ENCODE data around the gene IGIP.

The IGIP gene

GRCh38 chr5:140142246-140142645 is 16.5 kb downstream of the IGIP start:
- H3K27ac ChIP-seq = no peak overlapping the region
- TF ChIP-seq, protein P1, sequence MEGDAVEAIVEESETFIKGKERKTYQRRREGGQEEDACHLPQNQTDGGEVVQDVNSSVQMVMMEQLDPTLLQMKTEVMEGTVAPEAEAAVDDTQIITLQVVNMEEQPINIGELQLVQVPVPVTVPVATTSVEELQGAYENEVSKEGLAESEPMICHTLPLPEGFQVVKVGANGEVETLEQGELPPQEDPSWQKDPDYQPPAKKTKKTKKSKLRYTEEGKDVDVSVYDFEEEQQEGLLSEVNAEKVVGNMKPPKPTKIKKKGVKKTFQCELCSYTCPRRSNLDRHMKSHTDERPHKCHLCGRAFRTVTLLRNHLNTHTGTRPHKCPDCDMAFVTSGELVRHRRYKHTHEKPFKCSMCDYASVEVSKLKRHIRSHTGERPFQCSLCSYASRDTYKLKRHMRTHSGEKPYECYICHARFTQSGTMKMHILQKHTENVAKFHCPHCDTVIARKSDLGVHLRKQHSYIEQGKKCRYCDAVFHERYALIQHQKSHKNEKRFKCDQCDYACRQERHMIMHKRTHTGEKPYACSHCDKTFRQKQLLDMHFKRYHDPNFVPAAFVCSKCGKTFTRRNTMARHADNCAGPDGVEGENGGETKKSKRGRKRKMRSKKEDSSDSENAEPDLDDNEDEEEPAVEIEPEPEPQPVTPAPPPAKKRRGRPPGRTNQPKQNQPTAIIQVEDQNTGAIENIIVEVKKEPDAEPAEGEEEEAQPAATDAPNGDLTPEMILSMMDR (conservative IDR thresholded peaks at IDR 0.05) = no peak

GRCh38 chr5:140142856-140143255 is 17.1 kb downstream of the IGIP start:
- TF ChIP-seq, protein P1 (conservative IDR thresholded peaks at IDR 0.05) = no peak
- H3K27ac ChIP-seq = no peak overlapping the region

GRCh38 chr5:140143521-140144258 is 18.0 kb downstream of the IGIP start:
- H3K27ac ChIP-seq = no peak overlapping the region
- TF ChIP-seq, protein P1 (conservative IDR thresholded peaks at IDR 0.05) = no peak

DNA sequence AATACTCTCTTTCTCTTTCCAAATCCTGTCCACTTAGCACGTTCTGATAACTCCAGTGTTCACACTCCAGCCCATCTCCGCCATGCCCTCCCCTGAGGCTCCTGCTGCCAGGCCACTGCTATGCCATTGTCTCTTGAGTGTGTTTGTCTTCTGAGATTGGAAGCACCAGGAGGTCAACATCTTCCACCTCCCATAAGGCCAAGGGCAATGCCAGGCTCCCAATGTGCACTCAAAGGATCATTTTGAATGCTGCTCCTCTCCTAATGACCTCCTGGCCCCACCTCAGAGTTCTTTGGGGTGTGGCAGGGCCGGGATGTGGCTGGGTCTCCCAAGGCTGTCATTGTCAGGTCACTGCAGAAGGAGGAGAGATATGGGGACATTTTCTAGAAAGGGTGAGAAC is 19.5 kb downstream of the IGIP start:
- TF ChIP-seq, protein P1 (conservative IDR thresholded peaks at IDR 0.05) = no peak
- no peak overlapping the region for H3K27ac ChIP-seq

DNA sequence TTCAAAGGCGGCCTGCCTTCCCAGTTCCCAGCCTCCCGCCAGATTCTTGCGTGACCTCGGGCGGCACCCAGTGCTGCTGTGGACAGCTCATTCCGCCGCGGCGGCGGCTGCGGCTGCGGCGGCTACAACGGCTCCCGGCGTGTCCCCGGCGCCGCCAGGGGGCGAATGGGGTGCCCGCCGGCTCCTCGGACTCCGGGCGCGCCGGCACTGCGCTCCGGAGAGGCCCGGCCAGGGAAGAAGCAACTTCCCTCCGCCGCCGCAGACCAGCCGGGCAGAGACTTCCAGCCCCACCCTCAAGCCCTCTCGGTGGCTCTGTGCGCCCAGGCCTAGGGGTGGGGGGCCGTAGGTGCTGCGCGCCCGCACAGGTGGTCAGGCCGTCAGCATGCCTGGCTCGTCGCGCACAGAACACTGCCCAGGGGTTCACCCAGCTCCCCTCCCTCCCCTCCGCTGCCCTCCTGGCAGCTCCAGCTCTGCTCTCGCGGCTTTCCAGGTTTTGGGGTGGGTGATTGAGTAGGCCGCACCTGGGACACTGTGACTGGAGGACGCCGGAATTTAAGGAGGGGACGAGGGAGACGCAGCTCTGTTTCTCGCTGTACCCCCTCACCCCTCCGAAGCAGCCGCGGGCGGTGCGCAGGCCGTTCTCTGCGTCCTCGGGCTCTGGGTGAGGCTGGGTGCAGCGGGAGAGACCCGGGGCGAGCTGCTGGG is 20.2 kb downstream of the IGIP start:
- TF ChIP-seq, protein P1 (conservative IDR thresholded peaks at IDR 0.05) = no peak
- H3K27ac ChIP-seq = no peak overlapping the region

DNA sequence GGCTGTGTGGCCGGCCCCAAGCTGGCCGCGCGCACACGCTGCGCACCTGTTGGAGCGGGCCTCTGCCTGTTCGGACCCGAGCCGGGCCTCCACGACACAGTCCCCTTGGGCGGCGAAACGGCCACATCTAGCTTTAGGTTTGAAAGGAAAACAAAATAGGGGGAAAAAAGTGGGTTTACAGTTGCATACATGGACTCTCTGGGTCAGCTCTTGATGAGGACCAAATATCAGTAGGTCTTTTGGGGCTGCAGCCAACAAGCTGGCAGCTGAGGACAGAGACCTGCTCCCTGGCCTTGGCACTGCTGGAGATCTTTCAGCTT is 20.7 kb downstream of the IGIP start:
- H3K27ac ChIP-seq = no peak overlapping the region
- TF ChIP-seq, protein P1 (conservative IDR thresholded peaks at IDR 0.05) = no peak

DNA sequence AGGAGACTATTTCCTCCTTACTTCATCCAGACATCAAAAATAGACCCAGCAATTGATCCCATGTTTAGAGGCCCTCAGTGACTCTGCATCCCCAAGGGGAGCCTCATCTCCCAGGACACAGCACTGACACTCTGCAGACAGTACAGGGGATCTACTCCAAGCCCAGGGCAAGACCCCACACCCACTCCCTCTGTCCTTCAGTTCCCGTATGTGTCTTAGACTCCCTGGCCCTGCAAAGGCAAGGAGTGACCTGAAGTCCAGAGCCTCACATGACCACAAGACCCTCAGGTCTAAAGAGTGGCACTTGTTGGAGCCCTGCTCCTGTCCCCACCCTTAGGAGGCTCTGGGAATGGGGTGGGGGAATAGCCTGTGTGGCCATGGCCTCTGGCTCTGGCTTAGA is 21.7 kb downstream of the IGIP start:
- no peak overlapping the region for H3K27ac ChIP-seq
- TF ChIP-seq, protein P1 (conservative IDR thresholded peaks at IDR 0.05) = no peak
